CD4-positive, alpha-beta T cell treated with Interleukin-6 for 4 hours (primary cell): ENCODE results near the gene NT5DC2.

Experiments used
- DNase-seq: peaks from one replicate; pipeline ENCODE4 v3.0.0-alpha.2; 2020; ENCODE audit warnings: mixed read lengths

The NT5DC2 gene

DNA sequence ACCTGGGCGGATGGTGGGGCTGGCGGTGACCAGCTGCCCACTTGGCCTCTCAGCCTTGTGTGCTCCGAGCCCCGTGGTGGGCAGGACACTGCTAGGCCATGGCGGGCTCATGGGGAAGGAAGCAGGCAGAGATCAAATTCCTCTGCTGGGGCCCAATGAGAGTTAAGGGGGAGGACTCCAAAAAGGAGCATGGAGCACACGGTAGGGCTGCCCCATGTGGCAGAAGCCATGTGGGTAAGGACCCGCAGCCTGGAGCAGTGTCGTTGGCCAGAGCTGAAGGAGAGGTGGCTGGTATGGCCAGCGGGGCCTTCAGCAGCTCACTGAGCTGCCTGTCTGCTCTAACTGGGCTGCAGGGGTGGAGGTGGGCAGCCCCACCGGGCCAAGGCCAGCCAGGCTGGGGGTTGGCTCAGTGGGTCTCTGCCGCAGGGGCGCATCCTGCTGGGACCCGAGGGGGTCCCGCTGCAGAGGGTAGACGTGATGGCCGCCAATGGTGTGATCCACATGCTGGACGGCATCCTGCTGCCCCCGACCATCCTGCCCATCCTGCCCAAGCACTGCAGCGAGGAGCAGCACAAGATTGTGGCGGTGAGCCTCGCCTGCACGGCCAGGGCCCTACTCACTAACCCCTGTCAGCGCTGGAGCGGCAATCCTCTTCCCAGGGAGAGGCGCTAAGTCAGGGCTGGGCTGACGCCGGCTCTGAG is 27.2 kb downstream of the NT5DC2 start:
- DNase-seq: no peak

DNA sequence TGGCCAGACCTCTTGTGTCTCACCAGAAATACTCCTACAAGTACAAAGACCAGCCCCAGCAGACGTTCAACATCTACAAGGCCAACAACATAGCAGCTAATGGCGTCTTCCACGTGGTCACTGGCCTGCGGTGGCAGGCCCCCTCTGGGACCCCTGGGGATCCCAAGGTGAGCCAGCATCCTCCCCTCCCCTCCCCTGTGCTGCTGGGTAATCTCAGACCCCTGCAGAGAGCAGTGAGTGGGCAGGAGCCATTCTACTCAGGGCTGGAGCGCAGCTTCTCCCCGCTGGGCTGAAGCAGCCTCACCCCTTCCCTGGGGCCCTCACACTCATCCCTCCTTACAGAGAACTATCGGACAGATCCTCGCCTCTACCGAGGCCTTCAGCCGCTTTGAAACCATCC is 28.7 kb downstream of the NT5DC2 start:
- DNase-seq: no peak

DNA sequence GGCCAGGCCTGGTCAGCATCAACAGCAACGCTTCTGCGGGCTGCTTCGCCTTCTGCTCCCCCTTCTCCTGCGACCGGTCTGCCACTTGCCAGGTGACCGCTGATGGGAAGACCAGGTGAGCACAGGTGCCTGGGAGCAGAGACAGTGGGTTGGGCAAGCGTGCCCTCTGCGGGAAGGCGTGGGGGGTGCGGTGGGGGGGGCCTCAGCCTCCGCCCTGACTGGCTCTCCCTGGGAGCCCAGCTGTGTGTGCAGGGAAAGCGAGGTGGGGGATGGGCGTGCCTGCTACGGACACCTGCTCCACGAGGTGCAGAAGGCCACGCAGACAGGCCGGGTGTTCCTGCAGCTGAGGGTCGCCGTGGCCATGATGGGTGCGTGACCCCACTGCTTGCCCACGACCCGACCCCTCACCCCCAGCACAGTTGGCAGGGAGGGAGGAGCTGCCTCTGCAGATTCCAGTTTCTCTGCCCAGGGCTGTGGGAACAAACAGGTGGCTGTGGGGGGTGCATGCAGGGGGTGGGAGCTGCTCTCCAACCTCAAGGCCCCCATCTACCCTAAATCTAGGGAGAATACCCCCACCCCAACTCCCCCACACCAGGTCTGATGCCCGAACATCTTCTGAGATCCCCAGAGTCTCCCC is 29.8 kb downstream of the NT5DC2 start:
- DNase-seq: no peak

DNA sequence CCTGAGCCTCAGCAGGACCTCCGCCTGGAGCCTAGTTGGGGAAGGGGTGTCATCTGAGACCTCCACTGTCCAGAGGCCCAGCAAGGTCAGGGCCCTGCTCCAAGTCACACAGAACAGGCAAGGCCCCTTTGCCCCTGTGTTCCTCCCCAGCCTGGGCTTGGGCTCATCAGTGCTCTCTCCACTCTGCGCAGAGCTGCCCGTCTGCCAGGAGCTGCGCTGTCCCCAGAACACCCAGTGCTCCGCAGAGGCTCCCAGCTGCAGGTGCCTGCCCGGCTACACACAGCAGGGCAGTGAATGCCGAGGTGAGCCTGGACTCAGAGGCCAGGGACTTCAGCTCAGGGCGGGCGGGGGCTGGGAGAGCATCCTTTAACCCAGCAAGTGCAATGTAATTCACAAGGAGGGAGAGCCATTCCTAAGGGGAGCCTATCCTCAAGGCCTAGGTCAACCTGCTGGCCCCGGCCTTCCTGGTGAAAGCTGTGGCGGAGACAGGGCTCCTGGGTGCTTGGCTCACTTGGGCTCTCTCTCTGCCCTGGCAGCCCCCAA is 30.8 kb downstream of the NT5DC2 start:
- no peak for DNase-seq

DNA sequence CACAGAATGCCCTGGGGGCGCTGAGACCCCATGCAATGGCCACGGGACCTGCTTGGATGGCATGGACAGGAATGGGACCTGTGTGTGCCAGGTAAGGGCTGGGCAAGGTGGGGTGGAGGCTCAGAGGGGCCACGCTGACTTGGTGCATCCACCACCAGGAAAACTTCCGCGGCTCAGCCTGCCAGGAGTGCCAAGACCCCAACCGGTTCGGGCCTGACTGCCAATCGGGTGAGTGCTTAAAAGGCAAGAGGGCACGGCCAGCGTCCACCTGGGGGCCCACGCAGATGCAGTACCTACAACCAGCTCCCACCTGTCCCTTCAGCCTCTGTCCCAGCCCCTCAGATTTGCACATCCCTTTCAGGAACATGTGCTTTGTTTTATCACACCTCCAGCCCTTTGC is 31.7 kb downstream of the NT5DC2 start:
- no peak for DNase-seq

DNA sequence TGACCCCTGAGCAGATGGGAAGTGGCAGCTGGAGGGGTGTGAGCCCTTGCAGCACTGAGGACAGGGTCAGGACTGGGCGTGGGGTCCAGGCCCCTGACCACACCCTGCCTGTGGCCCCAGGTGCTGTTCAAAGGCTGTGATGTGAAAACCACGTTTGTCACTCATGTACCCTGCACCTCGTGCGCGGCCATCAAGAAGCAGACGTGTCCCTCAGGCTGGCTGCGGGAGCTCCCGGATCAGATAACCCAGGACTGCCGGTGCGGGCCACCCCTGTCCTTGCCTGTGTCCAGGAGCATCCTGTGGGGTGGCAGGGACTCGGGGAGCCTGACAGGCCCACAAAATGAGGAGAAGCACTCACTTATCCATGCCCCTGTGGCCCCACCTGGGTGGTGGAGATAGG is 32.6 kb downstream of the NT5DC2 start:
- DNase-seq: no peak

DNA sequence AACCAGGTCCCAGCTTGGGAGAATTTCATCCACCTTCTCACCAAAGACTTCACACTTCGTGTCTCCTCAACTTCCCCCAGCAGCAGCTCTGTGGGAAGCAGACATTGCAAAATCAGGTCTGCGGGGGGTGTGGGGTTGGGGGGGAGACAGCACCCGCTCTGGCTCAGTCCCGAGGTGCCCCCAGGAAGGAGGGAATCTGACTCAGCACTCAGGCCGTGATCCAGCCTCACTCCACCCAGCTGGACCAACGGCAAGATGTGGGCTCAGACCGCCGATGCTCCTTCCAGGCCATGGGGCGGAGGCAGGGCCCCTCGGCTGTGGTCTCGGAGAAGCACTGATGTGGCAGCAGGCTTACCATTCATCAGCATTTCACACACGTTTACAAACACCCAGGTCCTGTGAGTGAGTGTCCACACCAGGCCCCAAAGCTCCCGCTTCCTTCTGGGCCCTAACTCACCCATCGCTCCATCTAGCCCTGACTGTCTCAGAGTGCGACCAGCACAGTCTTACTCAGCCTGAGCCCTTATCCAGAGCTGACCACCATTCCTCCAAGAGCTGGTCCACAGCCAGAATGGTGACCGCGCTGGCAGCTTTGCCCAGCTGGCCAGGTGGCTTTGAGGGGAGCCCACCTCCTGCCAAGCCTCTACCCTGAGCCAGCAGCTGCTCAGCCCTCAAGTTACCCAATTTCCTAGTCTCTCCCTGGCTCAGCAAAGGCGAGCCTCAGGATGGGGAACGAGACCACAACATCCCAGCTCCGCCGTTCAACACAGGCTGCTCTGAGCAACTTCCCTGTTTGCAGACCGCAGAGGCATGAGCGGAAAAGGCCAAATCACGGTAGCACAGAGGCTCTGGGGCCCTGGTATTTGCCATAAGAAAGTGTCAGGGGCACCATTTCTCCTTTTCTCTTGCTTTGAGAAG is 35.3 kb downstream of the NT5DC2 start:
- DNase-seq: no peak

DNA sequence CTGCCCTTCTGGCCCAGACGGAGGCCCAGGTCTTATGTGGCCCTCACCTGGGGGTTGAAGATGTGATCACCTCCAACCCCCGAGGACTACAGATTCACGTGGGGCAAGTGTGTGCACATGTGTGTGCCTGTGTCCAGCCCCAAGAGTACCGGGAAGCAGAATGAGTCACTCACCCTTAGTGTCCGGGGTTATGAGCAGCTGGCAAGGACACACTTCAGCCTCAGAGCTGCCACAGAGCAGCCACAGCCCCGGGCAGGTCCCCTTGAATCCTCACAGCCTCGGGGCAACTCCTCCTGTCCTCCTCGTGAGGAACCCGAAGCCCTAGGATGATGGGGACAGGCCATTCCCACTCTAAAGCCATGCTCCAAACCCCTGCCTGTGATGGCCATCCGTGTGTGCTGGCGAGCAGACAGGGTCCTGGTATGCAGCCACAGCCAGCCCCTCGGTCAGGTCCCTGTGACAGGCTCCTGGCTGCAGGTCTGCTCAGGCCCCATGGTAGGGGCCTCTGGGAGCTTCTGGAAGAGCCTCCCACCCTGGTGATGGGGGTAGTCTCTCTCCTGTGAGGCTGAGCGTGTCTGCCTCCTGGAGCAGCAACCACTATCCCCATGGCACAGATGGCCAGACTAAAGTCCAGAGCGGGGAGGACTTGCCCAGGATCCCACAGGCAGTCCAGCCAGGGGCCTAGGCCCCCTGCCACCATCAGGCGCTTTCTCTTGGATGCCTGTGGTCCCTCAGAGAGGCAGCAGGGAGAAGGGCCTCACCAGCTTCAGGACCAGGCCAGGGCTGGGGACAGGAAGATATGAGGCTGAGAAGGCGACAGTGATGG is 37.7 kb downstream of the NT5DC2 start:
- DNase-seq: no peak

DNA sequence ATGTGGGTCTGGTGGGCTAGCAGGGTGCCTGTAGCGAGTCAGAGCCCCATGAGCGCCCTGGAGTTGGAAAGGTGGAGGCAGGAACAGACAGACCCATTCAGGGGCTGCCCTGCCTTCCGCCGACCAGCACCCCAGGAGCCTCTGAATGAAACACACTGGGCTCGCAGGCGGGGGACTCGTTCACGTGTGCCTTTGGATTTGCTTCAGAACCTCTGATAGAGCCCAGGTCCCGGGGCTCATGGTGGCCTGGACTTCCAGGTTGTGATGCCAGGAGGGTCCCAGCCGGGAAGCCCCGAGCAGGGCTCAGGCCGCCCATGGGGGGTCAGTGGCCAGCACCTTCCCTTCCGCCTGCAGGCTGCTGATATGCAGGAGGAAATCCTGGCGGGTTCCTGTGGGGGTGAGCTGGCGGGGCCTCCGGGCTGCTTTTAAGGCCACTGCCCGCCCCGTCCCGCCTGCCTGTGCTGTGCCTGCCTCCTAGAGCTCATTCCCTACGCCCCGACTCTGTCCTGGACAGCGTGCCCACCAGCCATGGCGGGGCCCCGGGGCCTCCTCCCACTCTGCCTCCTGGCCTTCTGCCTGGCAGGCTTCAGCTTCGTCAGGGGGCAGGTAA is 38.7 kb downstream of the NT5DC2 start, which contains the start of gene STAB1:
STAB1 (plus strand) TSS at position 453 of the 610 bp plus-strand sequence; CDS start at position 529, 76 bp downstream.
- DNase-seq: no peak

DNA sequence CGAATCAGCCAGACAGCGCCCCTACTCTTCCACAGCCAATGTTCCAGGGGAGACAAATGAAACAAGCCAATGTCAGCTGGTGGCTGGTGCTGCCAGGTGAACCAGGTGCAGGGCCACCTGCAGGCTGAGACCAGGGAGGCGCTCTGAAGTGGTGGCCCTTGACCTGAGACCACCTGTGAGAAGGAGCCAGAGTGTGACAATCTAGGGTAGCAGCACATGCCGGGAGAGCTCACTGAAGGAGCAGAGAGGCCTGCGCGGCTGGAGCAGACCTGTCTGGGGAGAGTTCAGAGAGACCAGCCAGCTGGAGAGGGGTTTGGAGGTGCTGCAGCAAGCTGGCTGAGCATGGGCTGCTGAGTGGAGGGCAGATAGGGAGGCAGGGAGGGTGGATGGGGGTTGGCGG is 39.2 kb downstream of the NT5DC2 start:
- DNase-seq: no peak

DNA sequence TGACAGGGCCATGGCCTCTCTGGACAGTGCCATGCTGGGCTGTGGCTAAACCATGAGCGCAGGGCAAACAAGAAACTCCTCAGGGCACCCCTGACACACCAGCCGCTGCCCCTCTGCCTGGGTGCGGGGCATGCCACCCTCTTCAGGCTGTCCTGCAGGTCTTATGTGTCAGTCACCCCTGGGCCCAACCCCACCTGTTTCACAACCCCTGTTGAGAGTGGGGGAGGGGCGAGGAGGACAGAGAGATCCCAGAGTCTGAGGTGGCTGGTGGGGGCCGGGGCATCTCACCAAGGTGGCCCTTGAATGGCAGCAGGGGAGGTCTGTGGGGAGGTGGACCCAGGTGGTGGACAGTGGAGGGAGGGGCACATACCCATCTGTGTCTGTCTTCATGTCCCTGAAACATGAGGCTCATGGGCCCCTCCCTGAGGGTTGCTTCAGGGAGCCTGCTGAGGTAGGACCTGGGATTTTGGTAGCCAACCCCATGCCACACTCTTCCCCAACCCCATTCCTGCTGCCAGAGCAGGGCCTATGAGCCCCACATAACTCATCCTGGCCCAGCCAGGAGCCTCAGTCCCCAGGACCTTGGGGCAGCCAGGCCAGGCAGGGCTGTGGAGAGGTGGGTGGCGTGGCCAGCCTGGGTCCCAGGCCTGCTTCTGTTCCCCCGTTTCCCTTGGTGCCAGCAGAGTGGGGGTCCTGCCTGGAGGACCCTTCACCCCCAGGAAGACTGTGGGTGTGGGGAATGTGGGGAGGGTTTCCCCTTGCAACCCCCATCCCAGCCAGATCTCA is 40.2 kb downstream of the NT5DC2 start:
- no peak for DNase-seq

DNA sequence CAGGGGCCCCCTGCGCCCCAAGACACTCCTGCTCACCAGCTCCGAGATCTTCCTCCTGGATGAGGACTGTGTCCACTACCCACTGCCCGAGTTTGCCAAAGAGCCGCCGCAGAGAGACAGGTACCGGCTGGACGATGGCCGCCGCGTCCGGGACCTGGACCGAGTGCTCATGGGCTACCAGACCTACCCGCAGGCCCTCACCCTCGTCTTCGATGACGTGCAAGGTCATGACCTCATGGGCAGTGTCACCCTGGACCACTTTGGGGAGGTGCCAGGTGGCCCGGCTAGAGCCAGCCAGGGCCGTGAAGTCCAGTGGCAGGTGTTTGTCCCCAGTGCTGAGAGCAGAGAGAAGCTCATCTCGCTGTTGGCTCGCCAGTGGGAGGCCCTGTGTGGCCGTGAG is 41.6 kb downstream of the NT5DC2 start:
- DNase-seq: no peak

DNA sequence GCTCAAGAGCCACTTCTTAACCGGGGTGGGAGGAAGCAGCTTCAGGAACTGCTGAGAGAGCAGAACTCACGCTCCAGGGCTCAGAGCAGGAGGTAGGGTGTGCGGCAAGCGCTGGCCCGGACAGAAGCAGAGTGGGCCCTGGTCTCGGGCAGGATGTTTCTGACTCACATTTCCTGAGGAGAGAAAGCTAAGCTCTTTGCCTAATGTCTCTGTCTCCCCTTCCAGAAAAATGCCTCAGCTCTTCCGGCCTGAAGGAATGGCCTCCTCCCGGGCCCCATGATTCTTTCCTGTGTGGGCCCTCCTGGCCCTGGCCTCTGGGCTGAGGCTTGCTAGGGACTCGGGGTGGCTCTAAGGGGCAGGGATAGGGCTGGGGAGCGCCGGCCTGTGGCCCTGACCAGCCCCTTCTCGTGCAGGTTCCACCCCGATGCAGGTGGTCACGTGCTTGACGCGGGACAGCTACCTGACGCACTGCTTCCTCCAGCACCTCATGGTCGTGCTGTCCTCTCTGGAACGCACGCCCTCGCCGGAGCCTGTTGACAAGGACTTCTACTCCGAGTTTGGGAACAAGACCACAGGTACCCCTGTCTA is 42.6 kb downstream of the NT5DC2 start:
- no peak for DNase-seq

DNA sequence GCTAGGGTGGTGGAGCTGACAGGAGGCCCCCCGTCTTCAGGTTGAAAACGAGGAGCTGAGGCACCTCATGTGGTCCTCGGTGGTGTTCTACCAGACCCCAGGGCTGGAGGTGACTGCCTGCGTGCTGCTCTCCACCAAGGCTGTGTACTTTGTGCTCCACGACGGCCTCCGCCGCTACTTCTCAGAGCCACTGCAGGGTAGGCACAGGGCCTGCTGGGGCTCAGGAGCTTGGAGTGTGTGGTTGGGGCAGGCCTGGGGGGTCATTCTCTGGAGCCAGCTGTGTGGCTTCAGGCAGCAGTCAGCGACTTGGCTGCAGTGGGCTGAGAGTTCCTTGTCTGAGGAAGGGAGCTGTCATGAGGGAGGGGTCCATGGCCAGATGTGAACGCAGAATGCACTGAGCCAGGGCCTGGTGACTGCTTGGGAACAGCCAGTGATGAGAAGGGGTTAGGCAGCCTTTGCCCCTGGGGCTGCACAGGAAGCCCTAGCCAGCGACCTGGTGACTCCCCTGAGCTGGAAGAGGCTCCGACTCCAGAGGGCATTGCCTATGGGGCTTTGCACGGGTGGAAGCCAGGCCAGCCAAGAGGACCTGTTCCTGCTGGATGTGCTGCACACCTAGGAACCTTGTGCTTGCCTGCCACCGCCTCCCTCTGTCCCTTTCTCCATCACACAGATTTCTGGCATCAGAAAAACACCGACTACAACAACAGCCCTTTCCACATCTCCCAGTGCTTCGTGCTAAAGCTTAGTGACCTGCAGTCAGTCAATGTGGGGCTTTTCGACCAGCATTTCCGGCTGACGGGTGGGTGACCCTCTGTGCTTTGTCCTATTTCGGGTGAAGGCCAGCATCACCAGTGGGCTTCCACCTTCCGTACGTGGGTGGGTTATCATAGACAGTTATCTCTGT is 43.4 kb downstream of the NT5DC2 start:
- DNase-seq: no peak

DNA sequence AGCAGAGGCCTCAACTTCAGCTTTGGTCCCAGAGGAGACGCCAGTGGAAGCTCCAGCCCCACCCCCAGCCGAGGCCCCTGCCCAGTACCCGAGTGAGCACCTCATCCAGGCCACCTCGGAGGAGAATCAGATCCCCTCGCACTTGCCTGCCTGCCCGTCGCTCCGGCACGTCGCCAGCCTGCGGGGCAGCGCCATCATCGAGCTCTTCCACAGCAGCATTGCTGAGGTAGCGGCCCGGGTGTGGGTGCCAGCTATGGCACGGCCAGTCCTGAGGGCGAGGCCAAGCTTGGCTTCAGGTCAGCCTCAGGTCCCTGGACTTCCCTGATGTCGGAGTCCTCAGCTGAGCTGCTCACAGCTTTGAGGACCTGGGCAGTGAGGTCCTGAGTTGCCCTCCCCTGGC is 44.2 kb downstream of the NT5DC2 start:
- DNase-seq: no peak

DNA sequence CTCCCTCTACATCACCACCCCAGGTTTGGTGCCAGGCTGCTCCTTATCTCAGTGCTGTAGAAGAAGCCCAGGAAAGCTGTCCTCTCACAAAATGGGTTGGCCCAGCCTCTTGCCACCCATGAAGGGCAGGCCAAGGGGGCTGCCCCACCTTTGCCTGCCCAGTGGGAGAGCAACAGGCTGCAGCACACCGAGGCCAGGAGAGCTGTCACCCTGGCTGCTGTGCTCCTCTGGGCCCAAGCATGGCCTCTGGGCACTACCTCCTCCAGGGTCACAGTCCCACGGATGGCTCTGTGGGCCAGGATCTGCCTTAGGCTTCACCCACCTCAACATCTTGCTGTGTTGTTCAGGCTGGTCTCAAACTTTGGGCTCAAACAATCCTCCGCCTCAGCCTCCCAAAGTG is 44.9 kb downstream of the NT5DC2 start:
- no peak for DNase-seq

DNA sequence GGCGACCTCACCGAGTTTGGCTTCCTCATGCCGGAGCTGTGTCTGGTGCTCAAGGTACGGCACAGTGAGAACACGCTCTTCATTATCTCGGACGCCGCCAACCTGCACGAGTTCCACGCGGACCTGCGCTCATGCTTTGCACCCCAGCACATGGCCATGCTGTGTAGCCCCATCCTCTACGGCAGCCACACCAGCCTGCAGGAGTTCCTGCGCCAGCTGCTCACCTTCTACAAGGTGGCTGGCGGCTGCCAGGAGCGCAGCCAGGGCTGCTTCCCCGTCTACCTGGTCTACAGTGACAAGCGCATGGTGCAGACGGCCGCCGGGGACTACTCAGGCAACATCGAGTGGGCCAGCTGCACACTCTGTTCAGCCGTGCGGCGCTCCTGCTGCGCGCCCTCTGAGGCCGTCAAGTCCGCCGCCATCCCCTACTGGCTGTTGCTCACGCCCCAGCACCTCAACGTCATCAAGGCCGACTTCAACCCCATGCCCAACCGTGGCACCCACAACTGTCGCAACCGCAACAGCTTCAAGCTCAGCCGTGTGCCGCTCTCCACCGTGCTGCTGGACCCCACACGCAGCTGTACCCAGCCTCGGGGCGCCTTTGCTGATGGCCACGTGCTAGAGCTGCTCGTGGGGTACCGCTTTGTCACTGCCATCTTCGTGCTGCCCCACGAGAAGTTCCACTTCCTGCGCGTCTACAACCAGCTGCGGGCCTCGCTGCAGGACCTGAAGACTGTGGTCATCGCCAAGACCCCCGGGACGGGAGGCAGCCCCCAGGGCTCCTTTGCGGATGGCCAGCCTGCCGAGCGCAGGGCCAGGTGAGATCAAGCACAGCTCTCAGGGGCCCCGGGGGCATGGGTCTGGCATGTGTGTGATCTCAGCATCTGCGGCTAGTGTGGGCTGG is 45.6 kb downstream of the NT5DC2 start:
- no peak for DNase-seq

DNA sequence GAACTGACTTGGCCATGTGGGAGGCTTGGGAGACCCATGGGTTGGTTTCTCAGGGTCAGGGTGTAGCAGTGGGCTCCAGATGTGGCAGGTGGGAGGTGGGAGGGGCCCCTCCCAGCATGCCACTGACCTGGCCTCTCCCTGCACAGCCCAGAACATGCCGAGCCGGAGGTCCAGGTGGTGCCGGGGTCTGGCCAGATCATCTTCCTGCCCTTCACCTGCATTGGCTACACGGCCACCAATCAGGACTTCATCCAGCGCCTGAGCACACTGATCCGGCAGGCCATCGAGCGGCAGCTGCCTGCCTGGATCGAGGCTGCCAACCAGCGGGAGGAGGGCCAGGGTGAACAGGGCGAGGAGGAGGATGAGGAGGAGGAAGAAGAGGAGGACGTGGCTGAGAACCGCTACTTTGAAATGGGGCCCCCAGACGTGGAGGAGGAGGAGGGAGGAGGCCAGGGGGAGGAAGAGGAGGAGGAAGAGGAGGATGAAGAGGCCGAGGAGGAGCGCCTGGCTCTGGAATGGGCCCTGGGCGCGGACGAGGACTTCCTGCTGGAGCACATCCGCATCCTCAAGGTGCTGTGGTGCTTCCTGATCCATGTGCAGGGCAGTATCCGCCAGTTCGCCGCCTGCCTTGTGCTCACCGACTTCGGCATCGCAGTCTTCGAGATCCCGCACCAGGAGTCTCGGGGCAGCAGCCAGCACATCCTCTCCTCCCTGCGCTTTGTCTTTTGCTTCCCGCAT is 46.4 kb downstream of the NT5DC2 start:
- DNase-seq: no peak
